ENCODE measurements around the gene ZHX3.

DNA sequence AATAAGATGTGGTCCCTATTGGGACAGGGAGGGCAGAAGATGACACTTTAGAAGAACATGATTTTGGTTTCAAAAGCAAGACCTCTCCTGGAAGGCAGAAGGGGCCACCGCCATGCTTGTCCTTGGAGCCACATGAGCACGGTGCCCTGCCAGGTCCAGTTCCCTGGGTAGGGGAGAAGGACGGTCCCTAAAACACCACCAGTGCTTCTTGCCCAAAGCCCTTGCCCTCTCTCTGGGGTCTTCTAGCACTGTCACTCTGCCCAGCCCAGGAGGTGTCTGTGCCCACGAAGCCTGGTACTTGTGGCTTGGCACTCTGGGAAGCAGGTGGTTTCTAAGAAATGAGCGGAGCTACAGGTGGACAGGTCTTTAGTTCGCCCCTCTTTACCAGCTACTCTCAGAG is 134.1 kb downstream of the ZHX3 start:
- TF ChIP-seq EP300 (IDR thresholded peaks at IDR 0.05): no peak
- no peak for TF ChIP-seq POLR2AphosphoS5 (IDR thresholded peaks at IDR 0.05)
- no peak for TF ChIP-seq CTCF (IDR thresholded peaks at IDR 0.05)
- TF ChIP-seq POLR2A (IDR thresholded peaks at IDR 0.05): no peak
